Activated CD8-positive, alpha-beta memory T cell treated with anti-CD3 and anti-CD28 coated beads for 1 hour (primary cell): ENCODE data around the gene AUP1.
A peak's percentile ranks its signal among the peaks of the same experiment; 100 is the strongest.
"Not testable (repeated sequence)": the region's sequence is repeated elsewhere in the genome, so short reads cannot be mapped to it uniquely, and the experiment has no call there.

Source experiments
- DNase-seq, 2 donors: peaks; one replicate each; pipeline ENCODE4 v3.0.0-alpha.2; 2020; ENCODE audit warnings: low read depth in 1 of 2; ENCODE audit errors: extremely low read depth in 1 of 2

The AUP1 gene, protein sequence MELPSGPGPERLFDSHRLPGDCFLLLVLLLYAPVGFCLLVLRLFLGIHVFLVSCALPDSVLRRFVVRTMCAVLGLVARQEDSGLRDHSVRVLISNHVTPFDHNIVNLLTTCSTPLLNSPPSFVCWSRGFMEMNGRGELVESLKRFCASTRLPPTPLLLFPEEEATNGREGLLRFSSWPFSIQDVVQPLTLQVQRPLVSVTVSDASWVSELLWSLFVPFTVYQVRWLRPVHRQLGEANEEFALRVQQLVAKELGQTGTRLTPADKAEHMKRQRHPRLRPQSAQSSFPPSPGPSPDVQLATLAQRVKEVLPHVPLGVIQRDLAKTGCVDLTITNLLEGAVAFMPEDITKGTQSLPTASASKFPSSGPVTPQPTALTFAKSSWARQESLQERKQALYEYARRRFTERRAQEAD

DNA sequence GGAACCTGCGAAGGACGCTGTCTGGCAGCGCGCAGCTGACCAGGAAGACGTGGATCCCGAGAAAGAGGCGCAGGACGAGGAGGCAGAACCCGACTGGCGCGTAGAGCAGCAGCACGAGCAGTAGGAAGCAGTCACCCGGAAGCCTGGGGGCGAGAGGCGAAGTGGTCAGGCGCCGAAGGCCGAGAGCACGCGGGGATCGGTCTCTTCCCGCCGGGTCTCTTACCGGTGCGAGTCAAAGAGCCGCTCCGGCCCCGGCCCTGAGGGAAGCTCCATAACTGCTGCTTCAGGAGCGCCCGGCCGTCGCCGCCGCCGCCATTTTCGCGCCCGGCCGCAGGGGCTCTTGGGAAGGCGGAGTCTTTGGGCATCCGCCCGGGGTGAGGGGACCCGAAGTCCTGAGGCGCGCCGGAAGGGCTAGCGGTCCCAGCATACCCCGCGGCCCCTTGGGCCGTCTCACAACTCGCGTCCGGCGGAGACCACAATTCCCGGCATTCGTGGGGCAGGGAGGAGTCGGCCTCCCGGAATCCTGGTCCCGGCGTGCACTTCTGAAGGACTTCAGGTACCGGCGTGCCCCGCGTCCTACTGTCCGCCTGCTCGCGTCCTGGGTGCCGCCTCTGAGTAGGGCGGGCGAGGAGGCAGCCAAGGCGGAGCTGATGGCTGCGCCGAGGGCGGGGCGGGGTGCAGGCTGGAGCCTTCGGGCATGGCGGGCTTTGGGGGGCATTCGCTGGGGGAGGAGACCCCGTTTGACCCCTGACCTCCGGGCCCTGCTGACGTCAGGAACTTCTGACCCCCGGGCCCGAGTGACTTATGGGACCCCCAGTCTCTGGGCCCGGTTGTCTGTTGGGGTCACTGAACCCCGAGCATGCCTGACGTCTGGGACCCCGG lies at the start of gene AUP1, which contains the start of gene HTRA2:
AUP1 (minus strand) TSS at position 350 of the 882 bp plus-strand sequence; CDS start at position 273, 77 bp downstream.
HTRA2 (plus strand) TSS at position 577 of the 882 bp plus-strand sequence; CDS start at position 651, 74 bp downstream.
- DNase-seq, result peak; percentile 62 to 77

DNA sequence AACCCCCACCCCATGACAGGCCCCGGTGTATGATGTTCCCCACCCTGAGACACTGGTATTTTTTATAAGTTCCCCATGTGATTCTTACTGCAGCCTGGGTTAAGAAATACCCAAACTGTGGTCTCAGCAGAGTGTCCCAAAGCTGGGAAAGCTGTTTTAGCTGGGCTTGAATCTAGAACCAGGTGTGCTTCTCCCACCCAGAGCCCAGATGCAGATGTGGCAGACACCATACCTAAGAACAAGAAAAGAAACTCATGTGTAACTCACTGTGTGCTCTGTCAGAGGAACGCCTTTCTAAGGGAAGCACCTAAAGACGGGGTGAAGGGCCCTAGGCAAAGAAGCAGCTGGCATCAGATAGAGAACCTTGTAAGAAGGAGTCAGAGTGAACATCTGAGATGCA lies 48.9 kb upstream of the AUP1 start:
- DNase-seq, result no peak

DNA sequence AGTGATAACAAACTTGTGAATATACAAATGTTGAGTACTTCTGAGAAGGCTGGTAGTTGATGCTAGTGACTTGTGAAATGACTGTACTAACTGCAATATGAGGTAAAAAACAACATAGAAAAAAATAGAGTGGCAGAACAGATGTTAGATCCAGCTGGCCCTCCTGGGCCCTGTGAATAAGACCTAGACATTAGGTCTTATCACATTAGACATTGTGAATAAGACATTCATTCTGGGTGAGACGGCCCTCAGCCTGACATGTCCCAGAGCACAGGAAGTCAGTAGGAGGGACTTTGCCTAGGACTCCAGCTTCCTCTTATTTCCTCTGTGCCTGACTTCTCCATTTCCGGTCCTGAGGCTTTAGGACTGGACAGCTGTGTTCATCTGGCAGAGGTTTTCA lies 47.9 kb upstream of the AUP1 start:
- DNase-seq, result no peak

DNA sequence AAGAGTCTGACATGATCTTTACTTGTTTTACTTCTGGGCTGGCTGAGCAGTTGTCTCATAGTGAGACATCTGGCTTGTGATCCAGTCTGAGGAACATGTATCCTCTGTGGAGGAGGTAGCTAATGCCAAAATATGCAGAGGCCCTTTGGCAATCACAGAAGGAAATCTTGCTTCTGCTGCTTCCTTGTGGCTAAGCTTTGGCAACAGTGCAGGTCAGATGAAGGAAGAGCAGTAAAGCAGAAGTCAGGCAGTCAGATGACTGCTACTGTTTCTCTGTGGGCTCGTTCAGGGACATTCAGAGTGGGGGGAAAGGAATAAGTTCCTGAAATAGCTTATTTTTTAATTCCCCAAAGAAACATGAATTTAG lies 47.3 kb upstream of the AUP1 start:
- no peak for DNase-seq

DNA sequence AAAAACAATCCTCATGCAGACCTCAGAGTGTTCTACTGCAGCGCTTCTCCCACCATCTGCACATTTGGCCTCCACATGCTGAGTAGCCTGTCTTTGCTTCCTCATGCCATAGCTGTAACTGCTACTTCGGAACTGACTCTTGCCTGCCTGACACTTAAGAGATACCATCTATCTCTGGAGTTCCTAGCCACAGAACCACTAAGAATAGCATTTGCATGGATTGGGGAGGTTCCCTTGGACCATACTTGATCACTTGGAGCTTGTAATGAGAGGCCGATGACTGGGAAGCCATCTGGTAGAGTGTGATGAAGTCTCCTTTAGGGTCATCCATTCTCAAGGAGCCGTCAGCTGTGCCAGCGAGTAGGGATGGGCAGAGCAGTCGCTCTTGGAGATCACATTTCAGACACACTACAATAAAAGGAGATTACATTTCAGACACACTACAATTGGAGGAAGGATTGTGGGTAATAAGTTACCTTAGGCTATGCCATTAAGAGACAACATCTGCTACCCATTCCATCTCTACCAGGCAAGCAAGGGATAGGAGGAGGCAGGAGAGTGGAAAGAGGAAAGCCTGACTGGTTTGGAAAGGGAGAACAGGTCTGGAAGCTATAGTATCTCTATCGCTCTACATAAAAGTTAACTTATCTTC lies 46.8 kb upstream of the AUP1 start:
- DNase-seq, result no peak

DNA sequence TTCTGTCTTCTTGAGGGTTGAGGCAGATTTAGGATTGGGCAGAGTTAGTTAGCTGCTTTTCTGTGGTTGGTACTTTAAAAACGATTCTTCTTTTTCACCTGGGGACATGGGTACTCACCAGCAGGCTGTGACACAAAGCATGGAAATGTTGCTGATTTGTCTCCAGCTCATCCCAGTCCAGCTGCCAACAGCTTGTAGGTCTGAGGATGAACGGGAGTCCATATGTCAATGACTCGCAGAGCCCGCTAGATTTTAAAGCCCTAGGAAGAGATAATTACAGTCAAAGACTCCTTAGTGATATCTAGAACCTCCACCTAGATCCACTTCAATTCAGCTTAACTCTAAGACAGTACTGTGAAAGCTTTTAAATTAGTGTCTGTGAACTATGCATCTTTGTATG lies 45.8 kb upstream of the AUP1 start:
- DNase-seq, result no peak

DNA sequence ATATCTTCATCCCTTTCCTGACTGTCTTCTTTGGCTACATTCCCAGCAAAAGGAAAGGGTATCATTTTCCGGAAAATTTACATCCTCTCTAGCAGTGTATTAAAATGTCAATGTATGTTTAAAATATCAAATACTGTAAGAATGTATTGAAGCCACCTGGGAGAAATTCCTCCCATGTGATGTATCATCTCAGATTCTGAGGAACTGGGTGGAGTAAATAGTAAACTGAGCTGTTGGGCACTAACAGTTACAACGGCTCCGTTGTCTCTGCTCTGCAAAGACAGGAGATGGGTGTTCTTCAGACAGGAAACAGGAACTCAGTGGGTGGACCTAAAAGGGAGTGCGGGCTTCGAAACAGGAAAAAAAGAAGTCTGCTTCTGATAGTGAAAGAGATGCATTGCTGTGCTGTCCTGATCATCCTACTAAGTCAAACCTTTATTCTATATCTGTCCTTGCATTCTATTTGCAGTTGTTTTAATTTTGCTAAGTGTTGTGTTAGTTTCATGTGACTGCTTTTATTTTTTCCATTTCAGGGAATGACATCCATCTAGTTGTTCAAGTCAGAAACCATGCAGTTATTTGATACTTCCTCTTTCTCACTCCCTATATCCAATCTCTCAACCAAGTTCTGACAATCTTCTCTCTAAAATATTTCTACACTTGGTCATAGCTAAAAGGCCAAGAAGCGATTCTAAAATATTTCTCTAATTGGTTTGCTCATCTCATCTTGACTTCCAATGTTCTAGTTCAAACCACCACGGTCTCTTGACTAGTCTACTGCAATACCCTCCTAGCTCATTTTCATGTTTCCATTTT lies 44.4 kb upstream of the AUP1 start:
- DNase-seq, result no peak

DNA sequence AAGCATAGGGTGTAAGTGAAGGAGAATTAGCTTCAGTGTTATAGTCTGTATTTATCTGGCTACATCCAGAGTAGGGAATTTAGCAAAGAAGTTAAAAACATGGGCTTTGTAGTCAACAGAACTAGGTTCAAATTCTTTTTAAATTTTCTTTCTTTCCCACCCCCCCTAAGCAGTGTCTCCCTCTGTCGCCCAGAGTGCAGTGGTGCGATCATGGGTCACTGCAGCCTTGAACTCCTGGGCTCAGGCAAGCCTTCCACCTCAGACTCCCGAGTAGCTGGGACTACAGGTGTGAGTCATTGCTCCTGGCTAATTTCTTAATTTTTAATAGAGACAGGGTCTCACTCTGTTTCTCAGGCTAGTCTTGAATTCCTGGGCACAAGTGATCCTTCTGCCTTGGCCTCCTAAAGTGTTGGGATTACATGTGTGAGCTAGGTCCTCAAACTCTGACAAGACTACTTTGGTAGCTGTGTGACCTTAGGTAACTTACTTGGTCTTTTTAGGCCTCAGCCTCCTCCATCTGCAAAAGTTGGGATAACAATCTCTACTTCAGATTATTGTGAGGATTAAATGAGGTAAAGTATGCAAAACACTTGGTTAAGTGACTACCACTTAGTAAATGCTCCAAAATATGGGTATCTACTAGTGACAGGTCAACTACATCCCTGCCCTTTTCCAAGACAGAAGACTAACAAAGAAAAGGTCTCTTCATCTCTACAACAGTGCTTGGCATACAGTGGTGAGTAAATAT lies 42.8 kb upstream of the AUP1 start:
- DNase-seq, result no peak

DNA sequence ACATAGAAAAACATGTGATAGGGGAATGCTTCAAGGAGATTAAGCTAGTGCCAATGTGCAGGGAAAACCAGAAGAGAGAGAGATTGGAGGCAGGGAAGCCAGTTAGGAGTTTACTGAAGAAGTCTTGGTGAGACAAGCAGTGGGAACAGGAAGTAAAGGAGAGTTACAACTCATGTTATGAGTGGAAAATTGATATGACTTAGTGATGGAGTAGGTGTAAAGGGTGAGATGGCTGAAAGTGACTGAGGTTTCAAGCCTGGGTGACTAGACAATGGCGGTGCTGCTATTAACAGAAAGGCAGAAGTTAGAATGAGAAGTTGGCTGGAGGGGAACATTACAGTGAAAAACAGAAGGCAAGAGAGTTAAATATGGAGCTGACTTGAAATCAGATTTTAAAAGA lies 41.6 kb upstream of the AUP1 start:
- DNase-seq, result no peak

DNA sequence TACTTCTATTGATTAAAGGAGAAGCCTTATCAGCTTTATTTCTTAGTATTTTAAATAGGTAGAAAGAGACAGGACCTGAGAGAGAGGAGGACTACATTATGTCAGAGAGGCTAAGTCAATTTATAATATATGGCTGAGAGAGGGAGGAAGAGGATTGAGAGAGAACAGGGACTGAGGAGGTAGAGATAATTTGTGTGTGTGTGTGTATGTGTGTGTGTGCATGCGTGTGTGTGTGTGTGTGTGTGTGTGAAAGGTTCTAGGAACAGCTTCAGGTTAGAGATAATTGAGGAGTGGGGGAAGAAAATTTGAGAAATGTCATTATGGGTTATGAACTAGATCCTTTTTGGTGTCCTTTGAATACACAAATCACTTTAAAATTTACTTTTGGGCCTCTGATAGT lies 40.2 kb upstream of the AUP1 start:
- DNase-seq, result no peak

DNA sequence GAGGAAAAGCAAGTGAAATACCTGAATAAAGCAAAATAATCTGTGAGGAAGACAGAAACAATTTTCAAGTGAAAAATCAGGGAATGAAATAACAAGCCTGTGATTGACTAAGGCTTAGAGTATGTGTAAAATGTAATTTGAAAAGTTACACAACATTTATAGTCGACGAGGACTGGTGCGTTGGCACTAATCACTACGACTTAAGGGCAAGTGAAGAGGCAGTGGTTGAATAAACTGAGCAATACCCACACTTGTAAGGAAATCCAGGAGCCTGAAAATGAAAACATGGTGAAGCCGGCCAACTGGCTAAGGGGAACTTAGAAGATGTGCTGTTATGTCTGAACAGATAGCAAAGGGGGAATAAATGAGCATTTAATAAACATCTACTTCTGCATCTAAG lies 38.4 kb upstream of the AUP1 start:
- no peak for DNase-seq

DNA sequence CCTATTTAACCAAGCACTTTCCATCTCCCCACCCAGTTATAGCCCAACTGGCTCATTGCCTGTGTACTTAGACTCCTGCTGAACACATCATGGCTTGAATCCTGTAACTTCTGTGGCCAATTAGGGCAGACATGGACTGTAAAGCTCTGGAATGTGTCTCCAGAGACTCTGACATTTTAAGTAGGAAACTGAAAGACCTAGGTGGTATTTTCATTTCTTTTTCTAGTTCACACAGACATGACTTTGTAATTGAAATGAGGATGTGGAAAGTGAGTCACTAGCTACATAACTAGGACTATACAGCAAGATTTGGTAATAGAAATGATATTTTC lies 37.2 kb upstream of the AUP1 start:
- DNase-seq, result no peak

DNA sequence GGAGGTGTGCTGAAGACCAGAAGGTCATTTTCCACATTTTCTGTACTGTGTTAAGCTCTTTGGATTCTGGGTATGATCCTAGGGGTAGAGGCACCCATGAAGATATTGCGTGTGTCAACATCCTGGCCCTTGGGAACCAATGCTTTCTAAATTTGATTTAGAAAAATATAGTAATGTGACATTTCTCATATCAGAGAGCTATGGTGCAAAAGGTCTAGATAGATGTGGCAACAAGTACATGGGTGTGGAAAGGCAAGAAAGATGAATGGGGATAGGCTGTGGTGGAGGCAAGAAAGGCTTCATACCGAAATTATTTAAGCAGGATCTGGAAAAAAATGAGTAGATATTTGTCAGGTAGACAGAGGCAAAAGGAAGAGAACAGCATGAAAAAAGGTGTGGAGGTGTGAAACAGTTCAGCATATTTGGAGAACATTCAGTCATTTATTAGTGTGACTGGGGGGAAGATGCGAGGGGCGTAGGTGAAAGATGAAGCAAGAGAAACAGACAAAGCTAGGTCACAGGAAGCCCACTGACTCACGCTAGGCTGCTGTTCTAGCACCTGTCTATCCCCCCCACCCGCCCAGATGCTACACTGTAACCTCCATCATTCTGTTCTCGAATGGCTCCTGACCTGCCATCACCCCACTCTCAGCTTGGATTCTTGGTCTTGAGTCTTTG lies 36.7 kb upstream of the AUP1 start:
- no peak for DNase-seq

DNA sequence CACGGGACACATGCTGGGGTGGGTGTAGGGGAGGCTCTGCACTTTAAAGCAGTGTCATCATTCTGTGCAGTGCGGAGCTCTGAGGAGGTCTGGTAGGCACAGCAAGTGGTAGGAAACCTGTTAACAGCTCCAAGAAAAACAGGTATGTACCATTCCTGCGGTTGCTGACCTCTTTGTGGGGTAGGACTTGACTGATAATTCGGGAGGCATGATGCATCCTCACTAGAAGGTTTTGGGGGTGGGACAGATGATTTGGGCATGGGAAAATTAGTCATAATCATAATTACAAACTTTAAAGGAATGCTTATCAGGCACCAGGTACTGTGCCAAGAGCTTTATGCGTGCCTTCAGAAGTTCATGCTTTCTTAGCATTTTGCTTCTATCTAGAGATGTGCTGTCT lies 34.7 kb upstream of the AUP1 start:
- no peak for DNase-seq

DNA sequence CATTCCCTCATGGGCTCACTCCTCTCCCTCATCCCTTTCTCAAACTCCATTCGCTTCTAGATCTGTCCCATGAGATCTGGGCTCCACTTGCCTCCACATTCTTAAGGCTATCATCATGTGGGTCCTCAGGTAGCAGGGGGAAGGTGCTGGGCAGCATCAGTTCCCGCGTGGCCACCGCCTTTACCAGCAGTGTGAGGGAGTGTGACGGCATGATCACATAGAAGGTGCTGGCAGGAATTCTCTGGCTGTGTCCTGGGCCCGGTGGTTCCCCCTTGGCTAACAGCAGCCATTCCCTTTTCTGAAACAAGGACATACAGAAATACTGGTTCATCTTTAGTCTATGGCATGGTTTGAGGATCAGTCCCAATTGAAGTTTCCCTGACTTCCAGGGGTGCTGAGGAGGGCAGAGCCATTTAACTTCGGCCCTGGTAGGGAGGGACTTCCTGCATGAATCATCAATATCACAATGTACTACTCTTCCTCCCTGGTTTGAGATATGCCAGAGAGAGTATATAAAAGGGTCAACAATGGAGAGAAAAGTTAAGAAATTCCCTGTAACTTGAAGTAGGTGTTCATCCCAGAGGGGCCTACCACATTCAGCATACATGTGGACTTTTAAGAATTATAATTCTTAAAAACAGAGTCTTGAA lies 32.7 kb upstream of the AUP1 start:
- DNase-seq, result no peak

DNA sequence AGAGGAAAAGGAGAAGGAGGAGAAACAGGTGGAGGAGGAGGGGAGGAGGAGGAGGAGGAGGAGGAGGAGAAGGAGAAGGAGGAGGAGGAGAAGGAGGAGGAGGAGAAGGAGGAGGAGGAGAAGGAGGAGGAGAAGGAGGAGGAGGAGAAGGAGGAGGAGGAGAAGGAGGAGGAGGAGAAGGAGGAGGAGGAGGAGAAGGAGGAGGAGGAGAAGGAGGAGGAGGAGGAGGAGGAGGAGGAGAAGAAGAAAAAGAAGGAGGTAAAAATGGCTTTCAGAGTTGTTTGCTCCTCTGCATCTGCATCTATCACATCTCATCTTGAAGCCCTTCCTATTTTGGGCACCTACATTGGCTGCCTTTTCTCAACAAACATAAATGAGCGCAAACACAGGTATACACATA lies 31.5 kb upstream of the AUP1 start:
- DNase-seq, result not testable (repeated sequence)

DNA sequence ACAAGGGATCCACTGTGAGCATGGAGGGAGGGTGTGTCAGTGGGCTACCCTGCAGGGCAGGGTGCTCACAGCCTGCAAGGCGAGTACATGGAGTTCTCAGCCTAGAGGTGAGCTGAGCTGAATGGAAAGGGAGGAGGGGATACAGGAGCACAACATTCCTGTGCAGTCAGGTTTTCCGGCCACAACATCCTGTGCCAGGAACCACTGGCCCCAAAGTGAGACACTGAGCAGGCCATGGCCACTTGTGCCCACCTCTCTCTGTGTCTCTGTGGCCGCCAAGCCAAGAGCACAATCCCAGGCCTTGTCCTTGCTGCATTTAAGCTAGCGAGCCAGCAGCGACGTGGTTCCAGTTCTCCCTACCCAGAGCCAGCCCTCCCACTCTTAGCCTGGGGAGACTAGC lies 31.1 kb upstream of the AUP1 start:
- no peak for DNase-seq

DNA sequence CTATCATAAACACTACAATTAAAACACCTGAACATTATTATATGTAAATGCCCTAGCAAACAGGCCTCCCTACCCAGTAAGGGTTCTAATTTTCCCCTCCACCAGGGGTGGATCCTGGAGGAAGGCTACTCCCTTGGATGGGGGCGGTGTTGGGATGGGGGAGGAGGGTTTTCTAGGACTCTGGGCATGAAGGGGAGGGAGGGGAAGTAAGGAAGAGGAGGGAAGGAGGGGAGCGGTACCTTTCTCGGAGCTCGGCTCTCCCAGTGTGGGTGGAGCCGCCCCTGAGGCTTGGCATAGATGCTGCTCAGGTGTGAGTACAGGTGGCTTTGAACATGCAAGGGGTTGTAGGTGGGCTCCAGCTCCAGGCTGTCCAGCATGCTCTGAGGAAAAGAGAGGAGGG lies 30.4 kb upstream of the AUP1 start:
- DNase-seq, result no peak
